HEK293 (cell line): ENCODE measurements around the gene CLIP1.

ENCODE experiments used
- AEBP2 ChIP-seq: fragments of 450-650 bp; formaldehyde crosslinking; IDR thresholded peaks from 2 replicates; pipeline ENCODE4 v1.5.1; 2016; ENCODE audit warnings: missing biosample characterization, missing genetic modification characterization, borderline replicate concordance
- GLIS2 ChIP-seq: fragments of 450-650 bp; formaldehyde crosslinking; IDR thresholded peaks from 2 replicates; pipeline ENCODE4 v1.5.1; 2016; ENCODE audit warnings: missing biosample characterization, missing genetic modification characterization
- KLF10 ChIP-seq: fragments of 450-650 bp; IDR thresholded peaks from 2 replicates; pipeline ENCODE4 v1.5.1; 2018; ENCODE audit warnings: missing biosample characterization, mild to moderate bottlenecking, missing genetic modification characterization
- KLF8 ChIP-seq: fragments of 450-650 bp; formaldehyde crosslinking; IDR thresholded peaks from 2 replicates; pipeline ENCODE4 v1.5.1; 2016; ENCODE audit warnings: missing biosample characterization, missing genetic modification characterization
- KLF9 ChIP-seq: fragments of 450-650 bp; formaldehyde crosslinking; IDR thresholded peaks from 2 replicates; pipeline ENCODE4 v1.5.1; 2016; ENCODE audit warnings: missing biosample characterization, missing genetic modification characterization, low read depth
- PRDM10 ChIP-seq: fragments of 450-650 bp; formaldehyde crosslinking; IDR thresholded peaks from 2 replicates; pipeline ENCODE4 v1.5.1; 2016; ENCODE audit warnings: missing biosample characterization, missing genetic modification characterization
- REPIN1 ChIP-seq: fragments of 450-650 bp; formaldehyde crosslinking; IDR thresholded peaks from 2 replicates; pipeline ENCODE4 v1.5.1; 2017; ENCODE audit warnings: missing biosample characterization, missing genetic modification characterization, low read depth
- YY1 ChIP-seq: fragments of 450-650 bp; formaldehyde crosslinking; IDR thresholded peaks from 2 replicates; pipeline ENCODE4 v1.5.1; 2018; ENCODE audit warnings: missing biosample characterization, missing genetic modification characterization
- ZBTB48 ChIP-seq: fragments of 450-650 bp; formaldehyde crosslinking; IDR thresholded peaks from 2 replicates; pipeline ENCODE4 v1.5.1; 2016; ENCODE audit warnings: missing biosample characterization, missing genetic modification characterization
- ZNF114 ChIP-seq: fragments of 450-650 bp; formaldehyde crosslinking; IDR thresholded peaks from 2 replicates; pipeline ENCODE4 v1.5.0; 2017; ENCODE audit warnings: missing biosample characterization, missing genetic modification characterization
- ZNF133 ChIP-seq: fragments of 450-650 bp; formaldehyde crosslinking; IDR thresholded peaks from 2 replicates; pipeline ENCODE4 v1.5.1; 2016; ENCODE audit warnings: missing biosample characterization, missing genetic modification characterization
- ZNF146 ChIP-seq: fragments of 450-650 bp; formaldehyde crosslinking; IDR thresholded peaks from 2 replicates; pipeline ENCODE4 v1.5.1; 2016; ENCODE audit warnings: missing biosample characterization, missing genetic modification characterization
- ZNF174 ChIP-seq: fragments of 450-650 bp; formaldehyde crosslinking; IDR thresholded peaks from 2 replicates; pipeline ENCODE4 v1.5.0; 2017; ENCODE audit warnings: missing biosample characterization, mild to moderate bottlenecking, missing genetic modification characterization
- ZNF19 ChIP-seq: fragments of 450-650 bp; formaldehyde crosslinking; IDR thresholded peaks from 2 replicates; pipeline ENCODE4; 2016; ENCODE audit warnings: missing biosample characterization, missing genetic modification characterization, low read depth
- ZNF211 ChIP-seq: fragments of 450-650 bp; formaldehyde crosslinking; IDR thresholded peaks from 2 replicates; pipeline ENCODE4 v1.5.1; 2016; ENCODE audit warnings: low read depth, missing biosample characterization, missing genetic modification characterization
- ZNF221 ChIP-seq: fragments of 450-650 bp; formaldehyde crosslinking; IDR thresholded peaks from 2 replicates; pipeline ENCODE4 v1.5.1; 2017; ENCODE audit warnings: missing biosample characterization, missing genetic modification characterization, borderline replicate concordance
- ZNF223 ChIP-seq: fragments of 450-650 bp; formaldehyde crosslinking; IDR thresholded peaks from 2 replicates; pipeline ENCODE4 v1.5.1; 2016; ENCODE audit warnings: missing biosample characterization, missing genetic modification characterization
- ZNF280D ChIP-seq: fragments of 450-650 bp; formaldehyde crosslinking; IDR thresholded peaks from 2 replicates; pipeline ENCODE4 v1.5.1; 2016; ENCODE audit warnings: missing biosample characterization, missing genetic modification characterization
- ZNF366 ChIP-seq: fragments of 450-650 bp; formaldehyde crosslinking; conservative IDR thresholded peaks from 2 replicates; pipeline ENCODE4 v1.5.1; 2016; ENCODE audit warnings: missing biosample characterization, missing genetic modification characterization
- ZNF404 ChIP-seq: fragments of 450-650 bp; formaldehyde crosslinking; IDR thresholded peaks from 2 replicates; pipeline ENCODE4 v1.5.1; 2017; ENCODE audit warnings: missing biosample characterization, missing genetic modification characterization
- ZNF433 ChIP-seq: fragments of 450-650 bp; formaldehyde crosslinking; IDR thresholded peaks from 2 replicates; pipeline ENCODE4 v1.5.1; 2016; ENCODE audit warnings: missing biosample characterization, missing genetic modification characterization, low read depth
- ZNF473 ChIP-seq: fragments of 450-650 bp; formaldehyde crosslinking; IDR thresholded peaks from 2 replicates; pipeline ENCODE4 v1.5.1; 2017; ENCODE audit warnings: missing biosample characterization, missing genetic modification characterization
- ZNF501 ChIP-seq: fragments of 450-650 bp; formaldehyde crosslinking; IDR thresholded peaks from 2 replicates; pipeline ENCODE4 v1.5.1; 2016; ENCODE audit warnings: missing biosample characterization, missing genetic modification characterization
- ZNF544 ChIP-seq: fragments of 450-650 bp; formaldehyde crosslinking; IDR thresholded peaks from 2 replicates; pipeline ENCODE4 v1.5.0; 2017; ENCODE audit warnings: missing biosample characterization, missing genetic modification characterization
- ZNF768 ChIP-seq: fragments of 450-650 bp; formaldehyde crosslinking; IDR thresholded peaks from 2 replicates; pipeline ENCODE4 v1.5.1; 2018; ENCODE audit warnings: missing biosample characterization, mild to moderate bottlenecking, missing genetic modification characterization
- TF ChIP-seq, protein P1 (sequence below): fragments of 450-650 bp; IDR thresholded peaks from 2 replicates; pipeline ENCODE4 v1.5.1; 2018; ENCODE audit warnings: missing biosample characterization, mild to moderate bottlenecking, missing genetic modification characterization
- TF ChIP-seq, protein P2 (sequence below): fragments of 450-650 bp; formaldehyde crosslinking; IDR thresholded peaks from 2 replicates; pipeline ENCODE4 v1.5.1; 2016; ENCODE audit warnings: missing biosample characterization, missing genetic modification characterization
- TF ChIP-seq, protein P3 (sequence below): fragments of 450-650 bp; formaldehyde crosslinking; optimal IDR thresholded peaks from 2 replicates; pipeline ENCODE3; 2016; ENCODE audit warnings: missing biosample characterization, mild to moderate bottlenecking, missing genetic modification characterization

Gene CLIP1

GRCh38 chr12:122366685-122367475 is 55.6 kb downstream of the CLIP1 start (continued):
- TF ChIP-seq ZNF366 (tag by site-specific recombination) (peak; percentile 84), KLF9 (tag by site-specific recombination) (no peak), ZNF768 (tag by site-specific recombination) (no peak), ZNF19 (tag by site-specific recombination) (no peak), KLF10 (tag by site-specific recombination) (no peak), ZNF404 (no peak), ZNF133 (tag by site-specific recombination) (no peak), ZNF544 (tag by site-specific recombination) (no peak), AEBP2 (tag by site-specific recombination) (no peak), ZNF223 (tag by site-specific recombination) (no peak), ZNF501 (tag by site-specific recombination) (no peak), REPIN1 (tag by site-specific recombination) (no peak), ZNF174 (tag by site-specific recombination) (no peak), ZNF146 (tag by site-specific recombination) (no peak), KLF8 (tag by site-specific recombination) (peak; percentile 69; the same call in 1 of the 2 replicates), PRDM10 (tag by site-specific recombination) (peak; percentile 99), ZBTB48 (tag by site-specific recombination) (no peak), ZNF433 (tag by site-specific recombination) (no peak), YY1 (tag by site-specific recombination) (no peak), ZNF280D (tag by site-specific recombination) (no peak), ZNF473 (tag by site-specific recombination) (no peak), ZNF221 (tag by site-specific recombination) (no peak), GLIS2 (tag by site-specific recombination) (no peak), ZNF114 (tag by site-specific recombination) (no peak), ZNF211 (tag by site-specific recombination) (no peak)
- TF ChIP-seq, protein P1, sequence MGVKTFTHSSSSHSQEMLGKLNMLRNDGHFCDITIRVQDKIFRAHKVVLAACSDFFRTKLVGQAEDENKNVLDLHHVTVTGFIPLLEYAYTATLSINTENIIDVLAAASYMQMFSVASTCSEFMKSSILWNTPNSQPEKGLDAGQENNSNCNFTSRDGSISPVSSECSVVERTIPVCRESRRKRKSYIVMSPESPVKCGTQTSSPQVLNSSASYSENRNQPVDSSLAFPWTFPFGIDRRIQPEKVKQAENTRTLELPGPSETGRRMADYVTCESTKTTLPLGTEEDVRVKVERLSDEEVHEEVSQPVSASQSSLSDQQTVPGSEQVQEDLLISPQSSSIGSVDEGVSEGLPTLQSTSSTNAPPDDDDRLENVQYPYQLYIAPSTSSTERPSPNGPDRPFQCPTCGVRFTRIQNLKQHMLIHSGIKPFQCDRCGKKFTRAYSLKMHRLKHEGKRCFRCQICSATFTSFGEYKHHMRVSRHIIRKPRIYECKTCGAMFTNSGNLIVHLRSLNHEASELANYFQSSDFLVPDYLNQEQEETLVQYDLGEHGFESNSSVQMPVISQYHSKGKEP, result no peak
- TF ChIP-seq, protein P2, sequence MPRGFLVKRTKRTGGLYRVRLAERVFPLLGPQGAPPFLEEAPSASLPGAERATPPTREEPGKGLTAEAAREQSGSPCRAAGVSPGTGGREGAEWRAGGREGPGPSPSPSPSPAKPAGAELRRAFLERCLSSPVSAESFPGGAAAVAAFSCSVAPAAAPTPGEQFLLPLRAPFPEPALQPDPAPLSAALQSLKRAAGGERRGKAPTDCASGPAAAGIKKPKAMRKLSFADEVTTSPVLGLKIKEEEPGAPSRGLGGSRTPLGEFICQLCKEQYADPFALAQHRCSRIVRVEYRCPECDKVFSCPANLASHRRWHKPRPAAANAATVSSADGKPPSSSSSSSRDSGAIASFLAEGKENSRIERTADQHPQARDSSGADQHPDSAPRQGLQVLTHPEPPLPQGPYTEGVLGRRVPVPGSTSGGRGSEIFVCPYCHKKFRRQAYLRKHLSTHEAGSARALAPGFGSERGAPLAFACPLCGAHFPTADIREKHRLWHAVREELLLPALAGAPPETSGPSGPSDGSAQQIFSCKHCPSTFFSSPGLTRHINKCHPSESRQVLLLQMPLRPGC, result no peak
- TF ChIP-seq, protein P3, sequence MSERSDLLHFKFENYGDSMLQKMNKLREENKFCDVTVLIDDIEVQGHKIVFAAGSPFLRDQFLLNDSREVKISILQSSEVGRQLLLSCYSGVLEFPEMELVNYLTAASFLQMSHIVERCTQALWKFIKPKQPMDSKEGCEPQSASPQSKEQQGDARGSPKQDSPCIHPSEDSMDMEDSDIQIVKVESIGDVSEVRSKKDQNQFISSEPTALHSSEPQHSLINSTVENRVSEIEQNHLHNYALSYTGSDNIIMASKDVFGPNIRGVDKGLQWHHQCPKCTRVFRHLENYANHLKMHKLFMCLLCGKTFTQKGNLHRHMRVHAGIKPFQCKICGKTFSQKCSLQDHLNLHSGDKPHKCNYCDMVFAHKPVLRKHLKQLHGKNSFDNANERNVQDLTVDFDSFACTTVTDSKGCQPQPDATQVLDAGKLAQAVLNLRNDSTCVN (tag by site-specific recombination), result no peak
